RWPE2 (cell line): ENCODE data around the gene OSBPL7.
A peak's percentile ranks its signal among the peaks of the same experiment; 100 is the strongest.

ENCODE experiments used
- ATAC-seq: fragments of 200-7000 bp; cut with Tn5 transposase; 3 replicates; pipeline ENCODE4 v1.9.1; 2021; ENCODE audit warnings: low read depth
- DNase-seq: peaks from one replicate; pipeline ENCODE4 v3.0.0-alpha.2; 2020; ENCODE audit warnings: low spot score
- H3K27ac ChIP-seq: fragments of 450-650 bp; 2 replicates; pipeline ENCODE4 v1.5.1; 2017; ENCODE audit warnings: mild to moderate bottlenecking; ENCODE audit not compliant: poor library complexity, severe bottlenecking
- H3K27me3 ChIP-seq: fragments of 250-450 bp; sonication (Bioruptor Pico); 2 replicates; pipeline ENCODE4 v1.5.1; 2021; ENCODE audit warnings: mild to moderate bottlenecking, moderate library complexity; ENCODE audit not compliant: insufficient read depth, poor library complexity, severe bottlenecking
- H3K36me3 ChIP-seq: fragments of 250-450 bp; sonication (Bioruptor Pico); 2 replicates; pipeline ENCODE4 v1.5.1; 2020; ENCODE audit warnings: low read depth, mild to moderate bottlenecking, moderate library complexity
- H3K4me1 ChIP-seq: fragments of 250-450 bp; sonication (Bioruptor Pico); 2 replicates; pipeline ENCODE4 v1.5.1; 2021; ENCODE audit warnings: mild to moderate bottlenecking, moderate library complexity; ENCODE audit not compliant: insufficient read depth, poor library complexity, severe bottlenecking
- H3K4me3 ChIP-seq: fragments of 250-450 bp; sonication (Bioruptor Pico); 2 replicates; pipeline ENCODE4 v1.5.1; 2021; ENCODE audit warnings: mild to moderate bottlenecking, moderate library complexity; ENCODE audit not compliant: severe bottlenecking
- H3K9me3 ChIP-seq: fragments of 250-450 bp; sonication (Bioruptor Pico); 2 replicates; pipeline ENCODE4 v1.5.1; 2021; ENCODE audit warnings: mild to moderate bottlenecking, moderate library complexity; ENCODE audit not compliant: severe bottlenecking
- TF ChIP-seq, protein P1 (sequence below): fragments of 450-650 bp; IDR thresholded peaks from one replicate; pipeline ENCODE4 v1.5.1; 2017; ENCODE audit warnings: mild to moderate bottlenecking, moderate library complexity; ENCODE audit not compliant: poor library complexity, severe bottlenecking

The OSBPL7 gene

DNA sequence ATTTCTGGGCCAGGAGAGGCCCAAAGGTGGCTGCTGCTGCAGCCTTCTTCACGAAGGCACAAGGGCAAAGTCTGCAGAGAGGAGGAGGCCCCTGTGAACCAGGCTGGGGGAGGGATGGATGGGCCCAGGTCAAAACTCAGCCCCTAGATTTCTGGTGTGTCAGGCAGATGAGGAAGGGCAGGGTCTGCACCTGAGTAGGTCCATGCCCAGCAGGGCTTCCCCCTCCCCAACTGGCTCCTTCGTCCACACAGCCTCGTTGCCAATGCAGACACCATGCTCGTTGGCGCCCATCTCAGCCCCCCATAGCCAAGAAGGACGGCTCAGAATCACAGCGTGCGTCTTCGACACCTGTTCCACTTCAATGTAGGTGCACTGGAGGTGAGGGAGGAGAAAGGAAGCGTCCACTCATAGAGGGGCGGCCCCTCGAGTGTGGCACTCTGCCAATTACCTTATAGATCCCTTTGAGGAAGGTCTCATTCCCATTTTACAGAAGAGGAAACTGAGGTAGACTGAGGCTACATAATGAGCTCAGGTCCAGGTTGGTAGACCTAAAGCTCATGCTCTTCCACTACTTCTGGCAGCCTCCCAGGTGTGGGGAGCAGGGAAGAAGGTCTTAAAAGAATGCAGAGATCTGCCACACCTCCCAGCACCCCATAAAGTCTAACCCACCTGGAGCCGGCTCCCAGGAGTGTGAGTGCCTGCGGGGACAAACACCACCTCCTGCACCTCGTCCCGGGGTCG is 18.6 kb upstream of the OSBPL7 start:
- TF ChIP-seq, protein P1, sequence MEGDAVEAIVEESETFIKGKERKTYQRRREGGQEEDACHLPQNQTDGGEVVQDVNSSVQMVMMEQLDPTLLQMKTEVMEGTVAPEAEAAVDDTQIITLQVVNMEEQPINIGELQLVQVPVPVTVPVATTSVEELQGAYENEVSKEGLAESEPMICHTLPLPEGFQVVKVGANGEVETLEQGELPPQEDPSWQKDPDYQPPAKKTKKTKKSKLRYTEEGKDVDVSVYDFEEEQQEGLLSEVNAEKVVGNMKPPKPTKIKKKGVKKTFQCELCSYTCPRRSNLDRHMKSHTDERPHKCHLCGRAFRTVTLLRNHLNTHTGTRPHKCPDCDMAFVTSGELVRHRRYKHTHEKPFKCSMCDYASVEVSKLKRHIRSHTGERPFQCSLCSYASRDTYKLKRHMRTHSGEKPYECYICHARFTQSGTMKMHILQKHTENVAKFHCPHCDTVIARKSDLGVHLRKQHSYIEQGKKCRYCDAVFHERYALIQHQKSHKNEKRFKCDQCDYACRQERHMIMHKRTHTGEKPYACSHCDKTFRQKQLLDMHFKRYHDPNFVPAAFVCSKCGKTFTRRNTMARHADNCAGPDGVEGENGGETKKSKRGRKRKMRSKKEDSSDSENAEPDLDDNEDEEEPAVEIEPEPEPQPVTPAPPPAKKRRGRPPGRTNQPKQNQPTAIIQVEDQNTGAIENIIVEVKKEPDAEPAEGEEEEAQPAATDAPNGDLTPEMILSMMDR, result no peak
- Histone ChIP-seq H3K27me3 (no peaks in the 10 kb centered on the region), H3K4me3 (peak overlapping the region; percentile 63), H3K36me3 (0 out of 2 replicates have a peak, but pooled peaks cover 3% of the 10 kb centered on the region), H3K4me1 (peaks cover 4% of the 10 kb centered on the region), H3K9me3 (no peaks in the 10 kb centered on the region), H3K27ac (peak overlapping the region; percentile 28)
- no peak for ATAC-seq
- no peak for DNase-seq

DNA sequence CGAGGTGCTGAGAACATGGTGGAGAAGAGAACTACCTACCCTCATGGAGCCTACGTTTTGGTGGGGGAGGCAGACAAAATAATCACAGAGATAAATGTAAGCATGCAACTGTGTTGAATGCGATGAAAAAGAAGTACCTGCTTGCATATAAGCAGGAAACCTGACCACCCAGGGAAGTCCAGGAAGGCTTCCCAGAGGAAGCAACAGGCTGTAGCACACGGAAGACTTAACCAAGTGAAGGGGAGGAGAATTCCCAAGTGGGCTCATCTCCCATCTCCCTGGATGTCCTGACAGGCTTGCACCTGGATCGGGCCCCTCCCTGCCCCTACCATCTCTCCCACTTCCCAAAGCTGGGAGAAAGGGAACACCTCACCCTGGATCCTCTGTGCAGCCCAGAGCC is 17.5 kb upstream of the OSBPL7 start:
- ATAC-seq (no peak), DNase-seq (no peak)
- H3K4me1 ChIP-seq, result peaks cover 4% of the 10 kb centered on the region
- no peaks in the 10 kb centered on the region for H3K9me3 ChIP-seq
- no peaks in the 10 kb centered on the region for H3K27me3 ChIP-seq
- TF ChIP-seq, protein P1, result no peak
- 0 out of 2 replicates have a peak, but pooled peaks cover 3% of the 10 kb centered on the region for H3K36me3 ChIP-seq
- H3K27ac ChIP-seq, result no peak overlapping the region
- H3K4me3 ChIP-seq, result no peak overlapping the region

DNA sequence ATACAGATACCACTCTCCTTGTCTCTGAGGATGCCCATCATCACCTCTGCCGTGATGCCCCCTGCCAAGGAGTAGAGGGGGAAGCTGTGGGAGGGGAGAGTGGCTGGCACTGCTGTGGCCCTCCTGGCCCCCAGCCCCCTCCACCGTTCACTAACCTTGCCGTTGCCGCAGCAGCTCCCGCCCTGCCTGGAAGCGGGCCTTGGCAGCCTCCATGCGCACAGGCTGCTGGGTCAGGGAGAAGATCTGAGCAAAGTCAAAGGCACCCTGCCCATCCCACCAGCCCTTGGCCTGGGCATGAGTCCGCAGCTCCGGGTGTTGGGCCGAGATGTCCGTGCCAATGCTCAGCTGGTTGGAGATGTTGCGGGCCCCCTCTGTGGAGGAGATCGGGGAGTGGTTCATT is 17.0 kb upstream of the OSBPL7 start:
- Histone ChIP-seq H3K27me3 (no peaks in the 10 kb centered on the region), H3K9me3 (no peaks in the 10 kb centered on the region), H3K4me1 (peaks cover 4% of the 10 kb centered on the region), H3K4me3 (no peak overlapping the region), H3K36me3 (0 out of 2 replicates have a peak, but pooled peaks cover 3% of the 10 kb centered on the region), H3K27ac (no peak overlapping the region)
- no peak for ATAC-seq
- TF ChIP-seq, protein P1, result no peak
- no peak for DNase-seq

DNA sequence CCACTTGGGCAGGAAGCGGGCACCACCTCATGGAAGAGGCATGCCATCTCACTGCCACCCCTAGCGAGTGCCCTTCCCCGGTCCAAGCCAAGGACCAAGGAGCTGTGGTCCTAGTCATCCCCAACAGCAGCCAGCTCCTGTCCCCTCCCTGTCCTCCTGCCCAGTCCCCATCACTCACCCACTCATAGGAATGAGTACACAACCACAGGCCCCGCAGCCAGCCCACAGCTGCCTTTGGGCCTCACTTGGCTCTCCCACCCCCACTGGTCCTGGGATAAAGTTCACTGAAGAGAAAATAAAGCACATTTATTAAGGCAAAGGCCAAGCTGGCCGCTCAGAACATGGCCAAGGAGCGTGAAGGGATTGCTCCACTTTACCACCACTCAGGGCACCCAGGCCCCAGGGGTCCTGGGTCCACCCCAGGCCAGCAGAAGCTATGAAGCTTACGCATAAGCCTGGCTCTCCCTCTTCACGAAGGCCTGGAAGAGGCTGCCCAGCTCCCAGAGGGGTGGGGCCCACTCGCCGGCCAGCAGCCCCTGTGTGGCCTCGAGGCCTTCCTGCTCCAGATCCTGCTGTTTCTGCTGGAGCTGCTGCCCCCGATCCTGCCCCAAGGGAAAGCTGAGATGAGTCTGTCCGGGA is 15.9 kb upstream of the OSBPL7 start:
- Histone ChIP-seq H3K27ac (no peak overlapping the region), H3K4me3 (no peak overlapping the region), H3K27me3 (no peaks in the 10 kb centered on the region), H3K4me1 (peaks cover 4% of the 10 kb centered on the region), H3K36me3 (0 out of 2 replicates have a peak, but pooled peaks cover 3% of the 10 kb centered on the region), H3K9me3 (no peaks in the 10 kb centered on the region)
- TF ChIP-seq, protein P1, result no peak
- DNase-seq (no peak), ATAC-seq (no peak)

DNA sequence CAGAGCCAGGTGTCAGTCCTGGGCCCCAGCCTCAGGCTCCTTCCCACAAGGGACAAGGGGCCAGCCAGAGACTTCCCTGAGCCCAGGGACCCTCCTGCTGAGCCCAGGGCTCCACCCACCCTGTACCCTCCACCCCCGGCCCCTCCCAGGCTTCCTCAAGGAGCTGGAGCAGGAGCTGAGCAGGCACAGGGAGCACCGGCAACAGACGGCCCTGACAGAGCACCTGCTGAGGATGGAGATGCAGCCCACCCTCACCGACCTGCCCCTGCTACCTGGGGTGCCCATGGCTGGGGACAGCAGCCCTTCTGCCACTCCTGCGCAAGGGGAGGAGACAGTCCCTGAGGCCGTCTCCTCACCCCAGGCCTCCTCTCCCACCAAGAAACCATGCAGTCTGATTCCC is 15.0 kb upstream of the OSBPL7 start:
- Histone ChIP-seq H3K27me3 (no peaks in the 10 kb centered on the region), H3K27ac (no peak overlapping the region), H3K4me1 (peaks cover 3% of the 10 kb centered on the region), H3K9me3 (no peaks in the 10 kb centered on the region), H3K4me3 (no peak overlapping the region), H3K36me3 (0 out of 2 replicates have a peak, but pooled peaks cover 3% of the 10 kb centered on the region)
- ATAC-seq, result no peak
- DNase-seq, result no peak
- TF ChIP-seq, protein P1, result no peak
